Measurements from ENCODE around the gene CACYBP. TPM values are rescaled to one million over a fixed set of nuclear protein-coding genes. Genes with fewer than 3 reads are reported as not detected.

The CACYBP gene
- total RNA-seq, 1 experiment from 2014 or later = 194 TPM

GRCh38 chr1:175000697-175001187 lies 995 bp downstream of the CACYBP start (continued):
- TF ChIP-seq REST (IDR thresholded peaks at IDR 0.05; ENCODE audit: low read depth) (no peak), SIN3A (IDR thresholded peaks at IDR 0.05; ENCODE audit: low read depth) (no peak), TCF7L2 (IDR thresholded peaks at IDR 0.05; ENCODE audit: borderline replicate concordance, extremely low read depth, insufficient read depth, insufficient read length) (no peak), CTCF (IDR thresholded peaks at IDR 0.05 in 2 of 3, conservative IDR thresholded peaks at IDR 0.05 in 1 of 3; ENCODE audit: borderline replicate concordance in 1 of 3, insufficient read depth in 1 of 3, low read depth in 2 of 3, low read length in 2 of 3) (no peak)

GRCh38 chr1:175002910-175003517 lies 3.3 kb downstream of the CACYBP start:
- Histone ChIP-seq H3K4me3 (replicated peaks in 1 of 2; ENCODE audit: low read depth in 1 of 2, low read length in 2 of 2) (no peak overlapping the region), H2AFZ (ENCODE audit: low read depth, low read length, poor library complexity, severe bottlenecking) (no peak overlapping the region), H3K36me3 (ENCODE audit: control insufficient read depth in 1 of 2, insufficient read depth in 2 of 2, low read length in 2 of 2) (peaks cover 20 to 28% of the 10 kb centered on the region in 2 experiments), H3K27ac (ENCODE audit: low read depth, low read length) (no peak overlapping the region), H3K27me3 (ENCODE audit: insufficient read depth, low read length) (no peaks in the 10 kb centered on the region), H3K9ac (ENCODE audit: low read length) (no peak overlapping the region), H3K4me2 (ENCODE audit: low read length) (no peak overlapping the region), H3K9me2 (ENCODE audit: insufficient read depth) (no peaks in the 10 kb centered on the region), H3K79me2 (ENCODE audit: insufficient read depth, low read length) (peaks cover 82% of the 10 kb centered on the region), H4K20me1 (ENCODE audit: insufficient read depth) (peaks cover 30% of the 10 kb centered on the region; the same call in 1 of the 2 replicates), H3K9me3 (ENCODE audit: control insufficient read depth in 1 of 2, insufficient read depth in 1 of 2, low read depth in 1 of 2, low read length in 2 of 2) (no peaks in the 10 kb centered on the region), H3K4me1 (ENCODE audit: control insufficient read depth in 1 of 2, insufficient read depth in 2 of 2, low read length in 2 of 2) (peaks cover 8 to 24% of the 10 kb centered on the region in 2 experiments)
- ChIA-PET RAD21 (ENCODE audit: low non-redundant PET in 1 of 2, low total read pairs in 2 of 2, uncharacterized antibody in 2 of 2, unreplicated experiment in 2 of 2) (no interaction called here), POLR2A (interaction anchor here (0.8 kb wide), 1 partner anchor 233 kb away, joined by 3 read pairs; no protein-coding TSS in a partner anchor), CTCF (no interaction called here)
- BruUV-seq (replicated peaks) = no TSS peak
- ATAC-seq = no peak
- DNase-seq (ENCODE audit: low read depth, low spot score) = no peak
- no peak for TF ChIP-seq ZFX (IDR thresholded peaks at IDR 0.05)
- no peak for TF ChIP-seq POLR2A (IDR thresholded peaks at IDR 0.05; ENCODE audit: borderline replicate concordance, extremely low read depth, insufficient read depth, insufficient read length)
- no peak for TF ChIP-seq POLR2AphosphoS5 (IDR thresholded peaks at IDR 0.05; ENCODE audit: low read depth, low read length)
- intact Hi-C loops (cut with micrococcal nuclease) = no loop called here
